GM19467 (cell line): Measurements from ENCODE around the gene SCPEP1.
"Not testable (repeated sequence)": the region's sequence is repeated elsewhere in the genome, so short reads cannot be mapped to it uniquely, and the experiment has no call there.

Experiments
- ATAC-seq: cut with Tn5 transposase; IDR thresholded peaks from one replicate; pipeline ENCODE4 v1.9.1; 2021; ENCODE audit warnings: mild to moderate bottlenecking, moderate library complexity; ENCODE audit not compliant: unreplicated experiment

SCPEP1 gene

GRCh38 chr17:56977673-56978395 lies at the start of gene SCPEP1:
TSS of gene SCPEP1 (plus strand) at chr17:56978131. CDS start at chr17:56978160, 29 bp downstream.
- peak; percentile 61 for ATAC-seq

- no peak for ATAC-seq
These were observed 49.3 kb upstream of the SCPEP1 start for GRCh38 chr17:56928586-56928985.

- no peak for ATAC-seq
These were observed 48.5 kb upstream of the SCPEP1 start for GRCh38 chr17:56929362-56929969.

- no peak for ATAC-seq
These were observed 47.1 kb upstream of the SCPEP1 start for GRCh38 chr17:56930739-56931337.

- no peak for ATAC-seq
These were observed 44.7 kb upstream of the SCPEP1 start for GRCh38 chr17:56933151-56933745.

GRCh38 chr17:56933868-56934267 lies 44.1 kb upstream of the SCPEP1 start:
- no peak for ATAC-seq

GRCh38 chr17:56934280-56934679 lies 43.7 kb upstream of the SCPEP1 start:
- no peak for ATAC-seq

- no peak for ATAC-seq
These were observed 42.5 kb upstream of the SCPEP1 start for GRCh38 chr17:56935461-56935860.

GRCh38 chr17:56936697-56937322 lies 41.1 kb upstream of the SCPEP1 start:
- ATAC-seq = no peak

- ATAC-seq = no peak
These were observed 40.2 kb upstream of the SCPEP1 start for GRCh38 chr17:56937687-56938086.

- ATAC-seq = not testable (repeated sequence)
These were observed 39.7 kb upstream of the SCPEP1 start for GRCh38 chr17:56938206-56938605.

GRCh38 chr17:56939869-56940484 lies 38.0 kb upstream of the SCPEP1 start:
- no peak for ATAC-seq

GRCh38 chr17:56943505-56944125 lies 34.3 kb upstream of the SCPEP1 start:
- ATAC-seq = no peak

- no peak for ATAC-seq
These were observed 31.9 kb upstream of the SCPEP1 start for GRCh38 chr17:56945938-56946505.

GRCh38 chr17:56947741-56948140 lies 30.2 kb upstream of the SCPEP1 start:
- no peak for ATAC-seq

- no peak for ATAC-seq
These were observed 29.4 kb upstream of the SCPEP1 start for GRCh38 chr17:56948491-56948890.

GRCh38 chr17:56949595-56949994 lies 28.3 kb upstream of the SCPEP1 start:
- ATAC-seq = no peak

- ATAC-seq = no peak
These were observed 20.9 kb upstream of the SCPEP1 start for GRCh38 chr17:56956992-56957391.

GRCh38 chr17:56960596-56961538 lies 17.1 kb upstream of the SCPEP1 start, which contains the start of gene COIL:
TSS of gene COIL (minus strand) at chr17:56961050. CDS start at chr17:56961019, 31 bp downstream.
- ATAC-seq = peak; percentile 93
